H1 (cell line): ENCODE measurements around the gene SMYD1. TPM values are rescaled to one million over a fixed set of nuclear protein-coding genes. Genes with fewer than 3 reads are reported as not detected.

Experiments used
- CTCF ChIA-PET: fragments of 300-600 bp; sonication (Branson Sonifier 250); formaldehyde crosslinking; loops from one replicate; lab custom pipeline; 2021; ENCODE audit not compliant: partially characterized antibody; lab: Charles Lee
- POLR2A ChIA-PET: fragments of 300-600 bp; sonication (Branson Sonifier 250); formaldehyde crosslinking; loops from one replicate; lab custom pipeline; 2021; ENCODE audit warnings: inconsistent platforms; ENCODE audit not compliant: partially characterized antibody; lab: Charles Lee
- DNase-seq, 2 experiments: peaks; one replicate each; pipeline versions ENCODE4 v3.0.0 to v3.0.0-alpha.2; 2010 to 2022; ENCODE audit warnings: low spot score in 2 of 2, low read depth in 1 of 2, mixed read lengths in 1 of 2
- FAIRE-seq: peaks from 2 replicates; lab custom pipeline; 2011; peaks lifted over from hg19 to GRCh38; lab: Jason Lieb, UNC
- H2AFZ ChIP-seq: 2 replicates; pipeline ENCODE4 v1.8.1; 2012; ENCODE audit warnings: low read length, inconsistent platforms
- H2AK5ac ChIP-seq: 2 replicates; pipeline ENCODE4 v1.6.1; 2013; ENCODE audit warnings: low read depth, low read length
- H2BK120ac ChIP-seq: replicated peaks from 2 replicates; pipeline ENCODE3; 2013; ENCODE audit warnings: low read depth, low read length, inconsistent platforms
- H2BK12ac ChIP-seq: 2 replicates; pipeline ENCODE4 v1.6.1; 2013; ENCODE audit warnings: low read depth, low read length
- H2BK15ac ChIP-seq: 2 replicates; pipeline ENCODE4 v1.6.1; 2013; ENCODE audit warnings: low read length
- H2BK20ac ChIP-seq: 2 replicates; pipeline ENCODE4 v1.6.1; 2013; ENCODE audit warnings: low read length
- H2BK5ac ChIP-seq: 2 replicates; pipeline ENCODE4 v1.6.1; 2013; ENCODE audit warnings: low read depth, low read length
- H3K14ac ChIP-seq: 2 replicates; pipeline ENCODE4 v1.6.1; 2013; ENCODE audit warnings: inconsistent platforms; ENCODE audit not compliant: insufficient read length
- H3K18ac ChIP-seq: 2 replicates; pipeline ENCODE4 v1.6.1; 2013; ENCODE audit warnings: low read length; ENCODE audit errors: extremely low read depth
- H3K23ac ChIP-seq: 2 replicates; pipeline ENCODE4 v1.6.1; 2013; ENCODE audit warnings: inconsistent platforms; ENCODE audit not compliant: insufficient read length
- H3K23me2 ChIP-seq: 2 replicates; pipeline ENCODE4 v1.6.1; 2013; ENCODE audit warnings: low read depth, low read length
- H3K27ac ChIP-seq: 2 replicates; pipeline ENCODE4 v1.6.1; 2011; ENCODE audit warnings: low read depth, low read length, inconsistent platforms
- H3K27me3 ChIP-seq, 4 experiments: replicated peaks in 1 of 4; 1 replicate in 1 of 4; 2 replicates in 3 of 4; pipeline versions ENCODE4 v1.6.1 to v1.8.1; 2011 to 2013; ENCODE audit warnings: low read length in 3 of 4, mild to moderate bottlenecking in 3 of 4, inconsistent platforms in 2 of 4, mixed read lengths in 2 of 4, moderate library complexity in 1 of 4; ENCODE audit not compliant: control insufficient read depth in 3 of 4, insufficient read depth in 3 of 4; ENCODE audit errors: extremely low read depth in 1 of 4
- H3K36me3 ChIP-seq, 4 experiments: 2 replicates each; pipeline versions ENCODE4 v1.6.1 to v1.8.1; 2011 to 2013; ENCODE audit warnings: mild to moderate bottlenecking in 4 of 4, low read length in 3 of 4, moderate library complexity in 2 of 4, control low read depth in 1 of 4, inconsistent platforms in 1 of 4; ENCODE audit not compliant: insufficient read depth in 4 of 4, control insufficient read depth in 2 of 4
- H3K4ac ChIP-seq: replicated peaks from 2 replicates; pipeline ENCODE3; 2013; ENCODE audit warnings: low read length, low read depth, mixed read lengths, inconsistent platforms; ENCODE audit not compliant: insufficient read length
- H3K4me1 ChIP-seq, 4 experiments: replicated peaks in 1 of 4; 1 replicate in 1 of 4; 2 replicates in 3 of 4; pipeline versions ENCODE4 v1.6.1 to v1.8.1; 2011 to 2013; ENCODE audit warnings: low read length in 3 of 4, inconsistent platforms in 2 of 4, mixed read lengths in 1 of 4; ENCODE audit not compliant: insufficient read depth in 4 of 4, control insufficient read depth in 3 of 4
- H3K4me2 ChIP-seq, 2 experiments: 2 replicates each; pipeline versions ENCODE4 v1.6.1 to v1.8.1; 2011 to 2013; ENCODE audit warnings: low read depth in 2 of 2, low read length in 2 of 2, control low read depth in 1 of 2, inconsistent platforms in 1 of 2, mild to moderate bottlenecking in 1 of 2; ENCODE audit not compliant: insufficient read depth in 1 of 2
- H3K4me3 ChIP-seq, 4 experiments: fragments of 200-600, 300-600 bp in 1 of 4; sonication (generic), shearing (Covaris generic), sonication (Bioruptor Twin) in 1 of 4; 2 replicates each; pipeline versions ENCODE4 v1.5.1 to v1.8.1; 2011 to 2016; ENCODE audit warnings: low read length in 4 of 4, low read depth in 3 of 4, control low read depth in 2 of 4, inconsistent platforms in 2 of 4, mild to moderate bottlenecking in 2 of 4, mixed read lengths in 1 of 4, moderate library complexity in 1 of 4; ENCODE audit not compliant: insufficient read depth in 2 of 4; ENCODE audit errors: extremely low read depth in 1 of 4
- H3K56ac ChIP-seq: replicated peaks from 2 replicates; pipeline ENCODE3; 2013; ENCODE audit warnings: low read depth, mild to moderate bottlenecking, mixed read lengths, low read length, inconsistent platforms; ENCODE audit not compliant: insufficient read length
- H3K79me1 ChIP-seq: 2 replicates; pipeline ENCODE4 v1.6.1; 2013; ENCODE audit warnings: low read depth, low read length, control low read depth
- H3K79me2 ChIP-seq, 2 experiments: 2 replicates each; pipeline versions ENCODE4 v1.6.1 to v1.8.1; 2012 to 2013; ENCODE audit warnings: low read length in 2 of 2, mild to moderate bottlenecking in 2 of 2, inconsistent platforms in 1 of 2; ENCODE audit not compliant: insufficient read depth in 2 of 2, control insufficient read depth in 1 of 2
- H3K9ac ChIP-seq, 4 experiments: replicated peaks in 1 of 4; 1 replicate in 1 of 4; 2 replicates in 3 of 4; pipeline versions ENCODE4 v1.6.1 to v1.8.1; 2011 to 2013; ENCODE audit warnings: low read depth in 3 of 4, low read length in 3 of 4, control low read depth in 2 of 4, mild to moderate bottlenecking in 2 of 4, moderate library complexity in 2 of 4, inconsistent platforms in 1 of 4; ENCODE audit errors: extremely low read depth in 1 of 4
- H3K9me3 ChIP-seq, 2 experiments: 2 replicates each; pipeline versions ENCODE4 v1.6.1 to v1.8.1; 2012 to 2013; ENCODE audit warnings: mild to moderate bottlenecking in 2 of 2, moderate library complexity in 2 of 2, control low read depth in 1 of 2, inconsistent platforms in 1 of 2, low read depth in 1 of 2, low read length in 1 of 2, mixed read lengths in 1 of 2; ENCODE audit not compliant: insufficient read depth in 2 of 2
- H4K20me1 ChIP-seq, 2 experiments: replicated peaks in 1 of 2; 2 replicates each; pipeline versions ENCODE3 to v1.8.1; 2011 to 2013; ENCODE audit warnings: inconsistent platforms in 2 of 2, low read length in 2 of 2, mild to moderate bottlenecking in 1 of 2; ENCODE audit not compliant: insufficient read depth in 2 of 2, control insufficient read depth in 1 of 2
- H4K5ac ChIP-seq: 2 replicates; pipeline ENCODE4 v1.6.1; 2013; ENCODE audit warnings: low read length, low read depth, mixed read lengths, inconsistent platforms; ENCODE audit not compliant: insufficient read length
- H4K8ac ChIP-seq: 2 replicates; pipeline ENCODE4 v1.8.0; 2013; ENCODE audit warnings: mild to moderate bottlenecking, moderate library complexity, low read length, inconsistent platforms; ENCODE audit not compliant: insufficient read depth; ENCODE audit errors: extremely low read depth
- H4K91ac ChIP-seq: replicated peaks from 2 replicates; pipeline ENCODE3; 2013; ENCODE audit warnings: low read length, mixed read lengths, inconsistent platforms; ENCODE audit not compliant: insufficient read length
- BCL11A ChIP-seq, 2 experiments: IDR thresholded peaks; one replicate each; pipeline ENCODE4 v1.6.1; 2011; ENCODE audit warnings: low read depth in 2 of 2, low read length in 2 of 2, mild to moderate bottlenecking in 2 of 2
- CTBP2 ChIP-seq: IDR thresholded peaks from 2 replicates; pipeline ENCODE4 v1.7.0; 2011; ENCODE audit warnings: borderline replicate concordance, mild to moderate bottlenecking, moderate library complexity, mixed read lengths, low read length; ENCODE audit not compliant: insufficient read depth, insufficient read length
- EZH2 ChIP-seq: fragments of 200-600 bp; sonication (generic); IDR thresholded peaks from 2 replicates; pipeline ENCODE4 v1.7.1; 2012; ENCODE audit warnings: low read depth, mild to moderate bottlenecking, moderate library complexity, low read length, inconsistent platforms; ENCODE audit not compliant: severe bottlenecking
- KDM5A ChIP-seq: fragments of 200-600 bp; IDR thresholded peaks from 2 replicates; pipeline ENCODE4 v1.7.1; 2012; ENCODE audit warnings: mild to moderate bottlenecking, low read length, inconsistent platforms, mixed read lengths
- NRF1 ChIP-seq: IDR thresholded peaks from 2 replicates; pipeline ENCODE4 v1.6.1; 2011; ENCODE audit warnings: mild to moderate bottlenecking, low read depth, low read length, improper control_type of control experiment
- RAD21 ChIP-seq, 2 experiments: IDR thresholded peaks in 1 of 2; conservative IDR thresholded peaks in 1 of 2; 2 replicates each; pipeline ENCODE4 v1.6.1; 2011; ENCODE audit warnings: low read depth in 2 of 2, low read length in 2 of 2, improper control_type of control experiment in 1 of 2, inconsistent platforms in 1 of 2, mild to moderate bottlenecking in 1 of 2, moderate library complexity in 1 of 2
- RFX5 ChIP-seq: IDR thresholded peaks from 2 replicates; pipeline ENCODE4 v1.6.1; 2011; ENCODE audit warnings: low read depth, low read length, improper control_type of control experiment, borderline replicate concordance
- SP1 ChIP-seq: IDR thresholded peaks from 2 replicates; pipeline ENCODE4 v1.6.1; 2011; ENCODE audit warnings: low read depth, low read length
- WGBS, 2 experiments: shearing (Covaris generic) in 1 of 2; methylation state at CpG; one replicate each; pipeline versions ENCODE4 v1.1.6 to v1.1.7; 2013 to 2015; ENCODE audit warnings: low lambda C conversion rate in 2 of 2, mixed read lengths in 2 of 2, inconsistent platforms in 1 of 2, low coverage in 1 of 2, missing lambda C conversion rate in 1 of 2; ENCODE audit not compliant: insufficient replicate concordance in 2 of 2, insufficient coverage in 1 of 2, insufficient read length in 1 of 2; ENCODE audit errors: extremely low coverage in 1 of 2, missing lambda C conversion rate in 1 of 2; 5-methylcytosine and 5-hydroxymethylcytosine counted together
- polyA plus RNA-seq, 7 experiments: library from polyadenylated mRNA; depleted of rRNA in 3 of 7; stranded (reverse) in 5 of 7; unstranded in 2 of 7; fragments of >200 nt in 5 of 7; fragments of 200-250 nt in 2 of 7; gene quantifications; 1 replicate in 5 of 7; 2 replicates in 1 of 7; 4 replicates in 1 of 7; pipeline versions ENCODE4 v1.2.1 to v1.2.3, GENCODE V29; 2011 to 2013; ENCODE audit warnings: missing spikeins in 2 of 7, mixed read lengths in 2 of 7
- total RNA-seq: library from RNA; stranded (reverse); fragmentation: NEBNext Ultra II Directional; extraction: Animal tissue kit (Norgen Biotek cat#: 25700); gene quantifications from 2 replicates; pipeline ENCODE4 v1.2.1, GENCODE V29; 2021

The SMYD1 gene
- total and polyA plus RNA-seq, 2 of the 8 experiments (the other 6 are each of a cell fraction or from before 2014, with no cell fraction given), result 0.06 TPM; not detected in 1

DNA sequence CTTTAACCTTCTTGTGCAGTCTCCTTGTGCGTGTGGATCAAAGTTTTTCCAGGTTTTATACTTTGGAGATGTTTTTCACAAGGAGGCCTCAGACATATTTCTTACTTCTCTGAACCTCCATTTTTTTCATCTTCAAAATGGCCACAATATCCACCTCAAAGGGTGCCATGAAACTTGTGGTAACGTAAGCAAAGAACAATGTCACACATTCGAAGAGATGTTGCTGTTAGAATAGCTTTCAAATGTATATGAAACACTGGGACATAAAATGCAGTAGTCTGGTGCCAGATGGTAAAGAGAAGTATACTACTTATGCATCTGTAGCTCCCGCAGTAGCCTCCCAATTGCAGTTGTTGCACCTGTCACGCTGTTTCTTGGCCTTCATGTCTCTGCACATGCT, 9.4 kb upstream of the SMYD1 start:
- no peak overlapping the region for H3K27ac ChIP-seq

More for the DNA sequence above, 9.4 kb upstream of the SMYD1 start:
- ChIA-PET POLR2A (no interaction called here), CTCF (interaction anchor here (0.6 to 5.4 kb wide), 7 partner anchors 11 to 430 kb away, joined by 3 to 134 read pairs (median 18); no protein-coding TSS in a partner anchor)
- 0 out of 2 replicates have a peak, but pooled peaks cover 3% of the 10 kb centered on the region for H3K79me1 ChIP-seq
- 85% methylated on average over 5 of the region's 5 CpGs; no CpG with 5 or more reads in 1 of the 2 experiments for WGBS, 2 experiments
- no peak overlapping the region for H2BK5ac ChIP-seq
- H3K9me3 ChIP-seq, result no peaks in the 10 kb centered on the region
- no peak overlapping the region for H2AK5ac ChIP-seq
- H3K36me3 ChIP-seq, result peaks cover 0 to 6% (median 0%) of the 10 kb centered on the region in 4 experiments; a peak in 1 of 8 replicates
- H3K23me2 ChIP-seq, result no peaks in the 10 kb centered on the region; the same call in 1 of the 2 replicates
- H3K27me3 ChIP-seq, result no peaks in the 10 kb centered on the region
- H3K4me3 ChIP-seq, result no peak overlapping the region
- no peak overlapping the region for H4K5ac ChIP-seq
- H4K20me1 ChIP-seq, result peaks cover 0 to 4% of the 10 kb centered on the region in 2 experiments
- no peak overlapping the region for H3K4ac ChIP-seq
- H2AFZ ChIP-seq, result no peak overlapping the region
- H3K23ac ChIP-seq, result no peak overlapping the region
- H2BK12ac ChIP-seq, result 0 out of 2 replicates have a peak overlapping the region, but pooled peaks have one; percentile 9
- no peak overlapping the region for H2BK20ac ChIP-seq
- H3K18ac ChIP-seq, result no peak overlapping the region
- H3K4me2 ChIP-seq, result no peak overlapping the region
- H3K56ac ChIP-seq, result no peak overlapping the region
- H3K79me2 ChIP-seq, result peaks cover 4 to 21% of the 10 kb centered on the region in 2 experiments; a peak in 3 of 4 replicates
- DNase-seq (no peak), FAIRE-seq (no peak)
- TF ChIP-seq RFX5 (no peak), RAD21 (IDR thresholded peaks at IDR 0.05 in 1 of 2, conservative IDR thresholded peaks at IDR 0.05 in 1 of 2; ENCODE audit: low read depth in 2 of 2, low read length in 2 of 2) (no peak), CTBP2 (no peak), NRF1 (no peak), BCL11A (IDR thresholded peaks at IDR 0.05; ENCODE audit: low read depth in 2 of 2, low read length in 2 of 2) (no peak), SP1 (no peak), KDM5A (no peak), EZH2 (no peak)
- no peak overlapping the region for H4K91ac ChIP-seq
- no peak overlapping the region for H4K8ac ChIP-seq
- no peak overlapping the region for H2BK120ac ChIP-seq
- no peak overlapping the region for H3K9ac ChIP-seq
- H2BK15ac ChIP-seq, result no peak overlapping the region
- peaks cover 0 to 12% (median 4%) of the 10 kb centered on the region in 4 experiments; a peak in 5 of 7 replicates for H3K4me1 ChIP-seq
- no peak overlapping the region for H3K14ac ChIP-seq
